CD14-positive monocyte (primary cell): ENCODE data around the gene PTF1A. TPM values are rescaled to one million over a fixed set of nuclear protein-coding genes. Genes with fewer than 3 reads are reported as not detected.

Experiments
- DNase-seq, 3 donors: peaks; one replicate each; pipeline ENCODE4 v3.0.0-alpha.2; 2011 to 2022
- H2AFZ ChIP-seq: 2 replicates; pipeline ENCODE4 v1.6.0; 2012; ENCODE audit warnings: mild to moderate bottlenecking, low read depth, low read length, inconsistent platforms; ENCODE audit not compliant: insufficient read depth, poor library complexity, severe bottlenecking
- H3K27ac ChIP-seq, 2 donors: 1 replicate in 1 of 2; 2 replicates in 1 of 2; pipeline ENCODE4 v1.5.1; 2012 to 2013; ENCODE audit warnings: low read length in 2 of 2, control low read depth in 1 of 2, inconsistent platforms in 1 of 2, low read depth in 1 of 2, mild to moderate bottlenecking in 1 of 2
- H3K27me3 ChIP-seq, 2 donors: one replicate each; pipeline versions ENCODE4 v1.6.0 to v1.6.1; 2011 to 2013; ENCODE audit warnings: low read length in 2 of 2; ENCODE audit not compliant: control insufficient read depth in 2 of 2, insufficient read depth in 2 of 2
- H3K36me3 ChIP-seq, 2 donors: replicated peaks in 1 of 2; 1 replicate in 1 of 2; 2 replicates in 1 of 2; pipeline versions ENCODE4 v1.5.1 to v1.6.1; 2012 to 2013; ENCODE audit warnings: low read length in 2 of 2, control low read depth in 1 of 2, inconsistent platforms in 1 of 2, mild to moderate bottlenecking in 1 of 2; ENCODE audit not compliant: insufficient read depth in 2 of 2, control insufficient read depth in 1 of 2
- H3K4me1 ChIP-seq, 2 donors: 1 replicate in 1 of 2; 2 replicates in 1 of 2; pipeline versions ENCODE4 v1.5.1 to v1.6.1; 2012 to 2013; ENCODE audit warnings: low read length in 2 of 2, control low read depth in 1 of 2, inconsistent platforms in 1 of 2, mild to moderate bottlenecking in 1 of 2, moderate library complexity in 1 of 2; ENCODE audit not compliant: insufficient read depth in 2 of 2, control insufficient read depth in 1 of 2
- H3K4me2 ChIP-seq: replicated peaks from 2 replicates; pipeline ENCODE3; 2012; ENCODE audit warnings: low read length, moderate library complexity, mild to moderate bottlenecking; ENCODE audit not compliant: poor library complexity, severe bottlenecking; ENCODE audit errors: extremely low read depth
- H3K4me3 ChIP-seq, 3 experiments: fragments of 200-600 bp in 1 of 3; sonication (generic) in 1 of 3; replicated peaks in 1 of 3; 1 replicate in 2 of 3; 2 replicates in 1 of 3; pipeline ENCODE4 v1.5.1; 2011 to 2013; ENCODE audit warnings: low read length in 3 of 3, mild to moderate bottlenecking in 3 of 3, control low read depth in 2 of 3, low read depth in 2 of 3, inconsistent platforms in 1 of 3, moderate library complexity in 1 of 3
- H3K79me2 ChIP-seq: 2 replicates; pipeline ENCODE4 v1.6.0; 2012; ENCODE audit warnings: mild to moderate bottlenecking, control low read depth, inconsistent platforms, low read length, moderate library complexity; ENCODE audit not compliant: insufficient read depth
- H3K9ac ChIP-seq: 2 replicates; pipeline ENCODE4 v1.6.0; 2017; ENCODE audit warnings: low read length, mild to moderate bottlenecking; ENCODE audit not compliant: insufficient read depth, poor library complexity, severe bottlenecking
- H3K9me3 ChIP-seq, 2 donors: replicated peaks in 1 of 2; 1 replicate in 1 of 2; 2 replicates in 1 of 2; pipeline versions ENCODE4 v1.5.1 to v1.6.1; 2012 to 2013; ENCODE audit warnings: low read length in 2 of 2, control low read depth in 1 of 2; ENCODE audit not compliant: control insufficient read depth in 1 of 2, insufficient read depth in 1 of 2
- H4K20me1 ChIP-seq: 2 replicates; pipeline ENCODE4 v1.6.0; 2012; ENCODE audit warnings: mild to moderate bottlenecking, low read length, control low read depth, moderate library complexity; ENCODE audit not compliant: insufficient read depth
- H3K27ac Mint-ChIP-seq, 7 donors: one replicate each; pipeline ENCODE4 v1.8.0; 2020; ENCODE audit warnings: mild to moderate bottlenecking in 7 of 7, mixed read lengths in 7 of 7, moderate library complexity in 6 of 7, inconsistent platforms in 2 of 7
- H3K27me3 Mint-ChIP-seq, 3 donors: one replicate each; pipeline ENCODE4 v1.8.0; 2021 to 2022; ENCODE audit warnings: low read depth in 3 of 3, mild to moderate bottlenecking in 3 of 3, mixed read lengths in 3 of 3, moderate library complexity in 3 of 3, inconsistent platforms in 1 of 3
- H3K36me3 Mint-ChIP-seq, 2 donors: one replicate each; pipeline ENCODE4 v1.8.0; 2020; ENCODE audit warnings: mixed read lengths in 2 of 2, inconsistent platforms in 1 of 2, mild to moderate bottlenecking in 1 of 2
- H3K4me1 Mint-ChIP-seq: one replicate; pipeline ENCODE4 v1.8.0; 2020; ENCODE audit warnings: mild to moderate bottlenecking, mixed read lengths
- H3K4me3 Mint-ChIP-seq, 2 donors: one replicate each; pipeline ENCODE4 v1.8.0; 2020; ENCODE audit warnings: mild to moderate bottlenecking in 2 of 2, mixed read lengths in 2 of 2, moderate library complexity in 1 of 2
- H3K9me3 Mint-ChIP-seq, 7 donors: one replicate each; pipeline ENCODE4 v1.8.0; 2020 to 2022; ENCODE audit warnings: mixed read lengths in 7 of 7, mild to moderate bottlenecking in 6 of 7, moderate library complexity in 6 of 7, inconsistent platforms in 2 of 7
- WGBS: methylation state at CpG from one replicate; pipeline ENCODE4 v1.1.5; 2013; ENCODE audit warnings: missing lambda C conversion rate; ENCODE audit not compliant: insufficient coverage; 5-methylcytosine and 5-hydroxymethylcytosine counted together
- intact Hi-C, 2 donors: fragments of 100-400 bp; cut with micrococcal nuclease; formaldehyde crosslinking; loops; one replicate each; pipeline versions ENCODE4 v1.15.0 to v1.15.1; 2023
- polyA plus RNA-seq, 3 donors: library from polyadenylated mRNA; depleted of rRNA in 1 of 3; unstranded in 2 of 3; stranded (reverse) in 1 of 3; fragments of 300-500 nt in 2 of 3; fragments of >200 nt in 1 of 3; fragmentation: Illumina TruSeq in 2 of 3; gene quantifications; 1 replicate in 2 of 3; 2 replicates in 1 of 3; pipeline ENCODE4 v1.2.3, GENCODE V29; 2012 to 2021
- TF ChIP-seq, protein P1 (sequence below): fragments of 200-600 bp; IDR thresholded peaks from one replicate; pipeline ENCODE4 v1.8.0; 2022; ENCODE audit warnings: antibody characterized with exemption, mild to moderate bottlenecking

The PTF1A gene
- polyA plus RNA-seq, 3 donors: not detected

DNA sequence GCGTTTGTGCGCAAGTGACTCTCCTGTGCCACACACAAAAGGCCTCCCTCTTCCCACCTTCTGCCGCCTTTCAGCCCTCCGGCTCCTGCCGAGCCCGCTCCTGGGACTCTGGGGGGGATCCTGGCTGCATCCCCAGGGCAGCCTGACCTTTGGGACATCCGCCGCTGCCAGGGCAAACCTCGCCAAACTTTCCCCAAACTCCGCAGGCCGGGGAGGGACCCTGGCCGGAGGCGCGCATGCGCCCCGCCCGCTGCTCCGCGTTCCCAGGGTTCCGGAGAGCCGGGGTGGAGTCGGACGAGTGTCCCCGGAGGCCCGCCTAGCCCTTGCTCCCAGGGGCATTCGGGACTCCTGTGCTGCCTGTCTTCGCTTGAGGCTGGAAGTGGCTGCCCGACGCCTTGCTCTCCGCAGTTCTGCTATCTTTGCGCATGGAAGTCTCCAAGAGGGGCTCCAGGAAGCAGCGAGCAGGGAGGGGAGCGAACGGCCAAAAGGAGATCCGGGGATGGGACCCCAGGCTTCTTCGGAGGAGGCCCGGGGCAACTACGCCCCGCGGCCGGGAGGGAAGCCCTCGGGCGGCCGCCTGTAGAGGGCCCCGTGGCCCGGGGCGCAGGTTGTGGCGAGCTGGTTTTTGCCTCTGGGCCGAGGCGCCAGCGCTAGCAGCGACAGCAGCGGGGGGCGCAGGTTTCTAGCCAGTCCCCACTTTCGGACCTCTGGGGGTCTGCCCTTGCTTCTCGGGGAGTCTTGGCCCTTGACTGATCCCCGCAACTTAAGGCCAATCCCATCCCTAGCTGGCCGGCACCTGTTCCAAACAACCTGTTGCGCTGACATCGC is 7.0 kb downstream of the PTF1A start:
- WGBS: 2% methylated on average over 57 of the region's 60 CpGs

DNA sequence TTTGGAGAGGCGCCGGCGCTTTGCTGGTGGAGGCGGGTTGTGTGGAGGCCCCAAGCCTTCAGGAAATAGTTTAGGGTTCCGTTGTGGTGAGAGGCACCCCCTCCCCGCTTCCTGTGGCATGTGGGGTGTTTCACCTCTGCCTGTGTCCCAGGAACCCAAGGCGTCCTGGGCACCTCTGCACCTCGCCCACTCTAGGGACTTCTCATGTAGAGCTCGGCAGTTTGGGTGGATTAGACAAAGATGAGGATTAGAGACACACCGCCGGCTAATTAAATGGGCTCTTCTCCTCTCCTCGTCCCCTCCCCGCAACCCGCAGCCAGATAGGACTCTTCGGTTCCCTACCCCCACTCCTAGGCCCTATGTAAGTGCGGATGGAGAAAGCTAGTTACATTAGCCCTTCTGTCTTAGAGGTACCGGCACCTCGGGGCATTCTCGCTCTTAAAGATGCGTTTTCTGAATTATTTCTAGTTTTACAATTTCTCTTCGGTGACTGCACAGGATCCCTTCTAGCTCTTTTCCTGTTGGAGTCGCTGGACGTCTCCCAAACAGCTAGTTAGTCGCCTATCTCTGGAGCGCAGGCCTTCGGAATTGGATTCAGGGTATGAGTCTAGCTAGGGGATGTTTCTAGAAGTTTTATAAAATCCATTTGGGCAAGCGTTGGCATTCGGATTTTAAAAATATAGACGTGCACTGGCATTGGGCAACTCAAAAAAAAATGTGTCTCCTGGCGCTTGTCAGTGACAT is 7.8 kb downstream of the PTF1A start:
- 4% methylated on average over 14 of the region's 30 CpGs for WGBS
- peaks cover 0 to 14% (median 0%) of the 10 kb centered on the region in 7 donors for H3K9me3 Mint-ChIP-seq
- H3K4me1 ChIP-seq: no peaks in the 10 kb centered on the region
- intact Hi-C loops: no loop called here
- H2AFZ ChIP-seq: no peak overlapping the region
- peaks cover 94 to 99% (median 96%) of the 10 kb centered on the region in 3 donors for H3K27me3 Mint-ChIP-seq
- no peak overlapping the region for H3K27ac Mint-ChIP-seq
- peaks cover 0 to 31% of the 10 kb centered on the region in 2 donors for H3K9me3 ChIP-seq
- no peaks in the 10 kb centered on the region for H4K20me1 ChIP-seq
- H3K4me3 Mint-ChIP-seq: peak overlapping the region in 1 of 2 donors; percentile 29
- H3K4me1 Mint-ChIP-seq: no peaks in the 10 kb centered on the region
- H3K27ac ChIP-seq: no peak overlapping the region
- no peaks in the 10 kb centered on the region for H3K79me2 ChIP-seq
- no peak overlapping the region for H3K4me2 ChIP-seq
- no peaks in the 10 kb centered on the region for H3K36me3 ChIP-seq
- H3K9ac ChIP-seq: no peak overlapping the region
- TF ChIP-seq, protein P1, sequence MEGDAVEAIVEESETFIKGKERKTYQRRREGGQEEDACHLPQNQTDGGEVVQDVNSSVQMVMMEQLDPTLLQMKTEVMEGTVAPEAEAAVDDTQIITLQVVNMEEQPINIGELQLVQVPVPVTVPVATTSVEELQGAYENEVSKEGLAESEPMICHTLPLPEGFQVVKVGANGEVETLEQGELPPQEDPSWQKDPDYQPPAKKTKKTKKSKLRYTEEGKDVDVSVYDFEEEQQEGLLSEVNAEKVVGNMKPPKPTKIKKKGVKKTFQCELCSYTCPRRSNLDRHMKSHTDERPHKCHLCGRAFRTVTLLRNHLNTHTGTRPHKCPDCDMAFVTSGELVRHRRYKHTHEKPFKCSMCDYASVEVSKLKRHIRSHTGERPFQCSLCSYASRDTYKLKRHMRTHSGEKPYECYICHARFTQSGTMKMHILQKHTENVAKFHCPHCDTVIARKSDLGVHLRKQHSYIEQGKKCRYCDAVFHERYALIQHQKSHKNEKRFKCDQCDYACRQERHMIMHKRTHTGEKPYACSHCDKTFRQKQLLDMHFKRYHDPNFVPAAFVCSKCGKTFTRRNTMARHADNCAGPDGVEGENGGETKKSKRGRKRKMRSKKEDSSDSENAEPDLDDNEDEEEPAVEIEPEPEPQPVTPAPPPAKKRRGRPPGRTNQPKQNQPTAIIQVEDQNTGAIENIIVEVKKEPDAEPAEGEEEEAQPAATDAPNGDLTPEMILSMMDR: no peak
- no peak overlapping the region for H3K4me3 ChIP-seq
- peaks cover 84 to 100% of the 10 kb centered on the region in 2 donors for H3K27me3 ChIP-seq
- no peaks in the 10 kb centered on the region for H3K36me3 Mint-ChIP-seq
- DNase-seq: no peak

More for the DNA sequence above, 7.0 kb downstream of the PTF1A start:
- TF ChIP-seq, protein P1: no peak
- H3K4me1 Mint-ChIP-seq: no peaks in the 10 kb centered on the region
- no peaks in the 10 kb centered on the region for H4K20me1 ChIP-seq
- H3K9me3 ChIP-seq: peaks cover 0 to 37% of the 10 kb centered on the region in 2 donors
- no peak overlapping the region for H3K9ac ChIP-seq
- H3K4me2 ChIP-seq: no peak overlapping the region
- peaks cover 88 to 100% of the 10 kb centered on the region in 2 donors for H3K27me3 ChIP-seq
- H3K27ac ChIP-seq: no peak overlapping the region
- H3K4me1 ChIP-seq: no peaks in the 10 kb centered on the region
- no peak overlapping the region for H3K4me3 ChIP-seq
- no peaks in the 10 kb centered on the region for H3K79me2 ChIP-seq
- intact Hi-C loops: no loop called here
- H3K27ac Mint-ChIP-seq: no peak overlapping the region
- DNase-seq: no peak
- H3K36me3 ChIP-seq: no peaks in the 10 kb centered on the region
- peak overlapping the region in 1 of 2 donors; percentile 56 for H3K4me3 Mint-ChIP-seq
- H3K27me3 Mint-ChIP-seq: peaks cover 92 to 99% (median 95%) of the 10 kb centered on the region in 3 donors
- H3K36me3 Mint-ChIP-seq: no peaks in the 10 kb centered on the region
- peaks cover 0 to 19% (median 0%) of the 10 kb centered on the region in 7 donors for H3K9me3 Mint-ChIP-seq
- H2AFZ ChIP-seq: no peak overlapping the region
